AG04449 (cell line): ENCODE data around the gene SMIM22.

Experiments used
- CTCF ChIA-PET: fragments of 350-600 bp; formaldehyde crosslinking; extraction: SDS; loops from one replicate; lab custom pipeline; 2021; ENCODE audit warnings: antibody characterized with exemption; lab: Yijun Ruan, JAX
- POLR2A ChIA-PET: fragments of 400-600, 350-600 bp; formaldehyde crosslinking; extraction: SDS; loops from one replicate; lab custom pipeline; 2020; ENCODE audit warnings: antibody characterized with exemption, inconsistent platforms; lab: Yijun Ruan, JAX
- DNase-seq: peaks from one replicate; pipeline ENCODE4 v3.0.0-alpha.2; 2010; ENCODE audit warnings: low read depth, low spot score
- H3K4me3 ChIP-seq: 2 replicates; pipeline ENCODE4 v1.5.1; 2011; ENCODE audit warnings: low read depth, mild to moderate bottlenecking, control low read depth, low read length
- CTCF ChIP-seq: IDR thresholded peaks from one replicate; pipeline ENCODE4 v1.5.1; 2011; ENCODE audit warnings: mild to moderate bottlenecking, moderate library complexity, low read length, control low read depth, inconsistent platforms; ENCODE audit not compliant: insufficient read depth; ENCODE audit errors: missing control alignments

SMIM22 gene

GRCh38 chr16:4836727-4837126, 41.6 kb downstream of the SMIM22 start:
- no peak for DNase-seq
- POLR2A ChIA-PET = no interaction called here
- CTCF ChIA-PET = interaction anchor here (1.0 to 2.0 kb wide), 3 partner anchors 10 to 119 kb away, joined by 3 to 11 read pairs (median 6); partner anchors contain the start of genes GLYR1 and UBN1
- no peak for TF ChIP-seq CTCF
- no peak overlapping the region for H3K4me3 ChIP-seq

GRCh38 chr16:4837733-4838501, 42.7 kb downstream of the SMIM22 start:
- ChIA-PET CTCF (interaction anchor here (1.0 kb wide), 1 partner anchor 9 kb away, joined by 3 read pairs; the partner anchor contains the start of genes GLYR1 and UBN1), POLR2A (interaction anchor here (0.7 kb wide), 1 partner anchor 30 kb away, joined by 6 read pairs; no protein-coding TSS in a partner anchor)
- H3K4me3 ChIP-seq = no peak overlapping the region
- TF ChIP-seq CTCF = no peak
- no peak for DNase-seq

- no peak for TF ChIP-seq CTCF
- ChIA-PET POLR2A (no interaction called here), CTCF (no interaction called here)
- no peak for DNase-seq
- no peak overlapping the region for H3K4me3 ChIP-seq
Measured at GRCh38 chr16:4839942-4840341, 44.8 kb downstream of the SMIM22 start.

GRCh38 chr16:4840984-4841383, 45.8 kb downstream of the SMIM22 start:
- DNase-seq = no peak
- TF ChIP-seq CTCF = no peak
- POLR2A ChIA-PET = no interaction called here
- CTCF ChIA-PET = interaction anchor here (1.8 kb wide), 1 partner anchor 115 kb away, joined by 7 read pairs; no protein-coding TSS in a partner anchor
- no peak overlapping the region for H3K4me3 ChIP-seq
